Ammon's horn (tissue), 1 donor: ENCODE data around the gene SERINC4.

Experiments used
- DNase-seq: peaks from one replicate; pipeline ENCODE4 v3.0.0-alpha.2; 2016; ENCODE audit warnings: low spot score

SERINC4 gene

GRCh38 chr15:43796566-43796965 lies 3.5 kb downstream of the SERINC4 start:
- DNase-seq: no peak

DNA sequence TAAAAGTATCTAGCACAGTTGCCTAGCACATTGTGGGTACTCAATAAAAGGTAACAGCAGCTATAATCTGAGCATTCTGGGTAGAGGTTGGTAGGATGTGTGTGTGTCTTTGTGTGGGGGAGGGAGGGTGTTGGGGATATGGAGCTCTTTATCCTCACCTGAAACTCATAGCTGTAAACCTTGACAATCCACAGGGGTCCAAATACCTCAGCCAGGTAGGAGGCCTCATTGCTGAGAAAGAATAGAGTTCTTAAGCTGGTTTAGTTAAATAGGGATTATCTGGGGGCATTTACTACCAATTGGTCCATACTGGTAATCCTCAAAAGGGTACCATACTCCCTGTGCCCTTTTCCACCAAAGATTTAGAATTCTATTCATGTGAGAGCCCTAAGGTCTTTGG lies 4.0 kb downstream of the SERINC4 start:
- no peak for DNase-seq

DNA sequence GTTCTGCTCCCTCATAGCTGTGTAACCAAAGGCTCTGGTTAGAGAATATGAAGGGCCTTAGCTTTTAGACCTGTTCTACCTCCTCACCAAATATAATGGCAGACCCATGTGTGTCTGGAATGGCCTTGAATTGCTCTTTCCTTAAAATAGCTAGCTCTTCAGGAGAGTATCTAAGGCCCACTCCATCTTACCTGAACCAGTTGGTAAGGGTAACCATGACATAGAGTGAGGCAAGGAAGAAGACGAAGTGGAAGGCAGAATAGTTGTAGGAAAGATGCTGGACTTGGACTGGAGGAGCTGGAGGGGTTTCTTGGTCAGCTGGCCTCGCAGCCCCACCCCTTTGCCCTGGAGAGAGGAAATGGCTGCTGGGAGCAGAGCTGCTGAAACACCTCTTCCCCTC lies 4.8 kb downstream of the SERINC4 start:
- DNase-seq: no peak

DNA sequence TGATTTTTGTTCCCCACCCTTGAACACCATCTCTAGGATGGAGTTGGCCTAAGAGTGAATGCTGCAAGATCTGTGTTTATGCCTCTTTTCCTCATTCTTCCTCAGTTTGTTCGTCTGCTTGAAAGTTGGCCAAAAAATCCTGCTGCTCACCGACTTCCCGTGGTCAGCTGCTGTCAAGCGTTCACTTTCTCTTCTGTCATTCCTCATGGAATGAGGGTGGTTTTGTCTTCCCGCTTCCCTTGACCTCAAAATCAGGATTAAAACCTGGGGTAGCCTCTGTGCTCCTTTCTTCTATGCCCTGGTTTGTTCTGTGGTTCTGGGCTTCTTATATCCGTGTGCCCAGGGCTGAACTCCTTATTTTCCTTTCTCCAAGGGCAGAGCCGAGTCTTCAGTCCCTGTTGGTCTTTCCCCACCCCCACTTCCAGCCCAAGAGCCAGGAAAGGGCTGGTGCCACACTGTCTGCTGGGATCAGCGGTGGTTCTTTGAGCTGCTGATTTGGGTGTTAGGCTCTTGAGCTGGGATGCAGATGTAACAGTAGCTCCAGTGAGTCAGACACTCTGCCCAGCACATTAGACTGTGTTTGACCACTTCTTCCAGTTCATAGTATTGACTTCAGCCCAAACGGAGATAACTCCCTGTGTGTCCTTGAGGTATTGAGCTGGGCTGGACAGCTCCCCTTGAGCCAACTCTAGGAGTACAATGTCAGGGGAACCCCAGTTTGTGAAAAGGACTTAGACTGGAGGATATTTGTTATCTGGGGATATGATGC lies 5.6 kb downstream of the SERINC4 start:
- no peak for DNase-seq

DNA sequence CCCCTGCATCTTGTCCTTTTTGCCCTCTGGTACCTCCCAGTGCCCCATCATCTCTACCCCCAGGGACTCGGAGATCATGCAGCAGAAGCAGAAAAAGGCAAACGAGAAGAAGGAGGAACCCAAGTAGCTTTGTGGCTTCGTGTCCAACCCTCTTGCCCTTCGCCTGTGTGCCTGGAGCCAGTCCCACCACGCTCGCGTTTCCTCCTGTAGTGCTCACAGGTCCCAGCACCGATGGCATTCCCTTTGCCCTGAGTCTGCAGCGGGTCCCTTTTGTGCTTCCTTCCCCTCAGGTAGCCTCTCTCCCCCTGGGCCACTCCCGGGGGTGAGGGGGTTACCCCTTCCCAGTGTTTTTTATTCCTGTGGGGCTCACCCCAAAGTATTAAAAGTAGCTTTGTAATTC lies 6.4 kb downstream of the SERINC4 start:
- no peak for DNase-seq

GRCh38 chr15:43792761-43793476 lies 7.1 kb downstream of the SERINC4 start:
- no peak for DNase-seq

DNA sequence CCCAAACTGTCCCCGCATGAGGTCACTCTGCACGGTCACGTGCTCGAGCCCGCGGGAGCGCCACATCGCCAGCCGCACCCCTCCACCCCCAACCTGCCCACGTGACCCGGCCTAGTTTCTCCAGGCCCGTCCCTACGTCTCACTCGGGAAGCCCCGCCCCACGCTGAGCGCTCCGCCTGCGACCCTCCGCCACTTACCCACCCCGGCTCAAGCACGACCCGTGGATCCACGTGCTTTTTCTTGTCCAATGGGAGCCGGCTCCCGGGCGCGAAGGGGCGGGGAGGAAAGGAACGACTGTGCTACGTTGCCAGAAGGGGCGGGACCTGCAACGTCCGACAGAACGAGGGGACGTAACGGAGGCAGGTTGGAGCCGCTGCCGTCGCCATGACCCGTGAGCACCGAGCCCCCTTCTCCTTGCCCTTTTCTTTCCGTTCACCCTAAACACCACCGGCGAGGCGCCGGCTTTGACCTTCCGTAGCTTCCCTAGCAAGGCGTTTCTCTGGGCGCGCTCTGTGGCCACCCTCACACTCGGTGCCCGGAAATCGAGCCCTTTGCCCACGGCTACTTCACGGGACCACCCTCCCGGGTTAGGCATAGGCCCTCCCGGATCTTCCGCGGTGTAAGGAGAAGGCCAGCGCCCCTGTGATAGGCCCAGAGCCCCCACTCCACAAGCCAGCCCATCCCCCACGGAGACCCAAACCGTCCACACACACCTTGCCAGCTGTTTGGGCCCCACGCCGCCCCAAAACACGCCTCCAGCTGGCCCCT lies 7.8 kb downstream of the SERINC4 start, which contains the start of gene SERF2:
SERF2 (plus strand) TSS at position 328 of the 768 bp plus-strand sequence; CDS start at position 385, 57 bp downstream.
- peak; percentile 100 for DNase-seq

GRCh38 chr15:43789409-43789808 lies 10.6 kb downstream of the SERINC4 start:
- no peak for DNase-seq

- no peak for DNase-seq
Observed at GRCh38 chr15:43779016-43779415, 21.0 kb downstream of the SERINC4 start.

GRCh38 chr15:43777267-43777914 lies 22.6 kb downstream of the SERINC4 start:
- peak; percentile 73 for DNase-seq

- peak; percentile 65 for DNase-seq
Observed at GRCh38 chr15:43776718-43777266, 23.2 kb downstream of the SERINC4 start, which contains the start of gene ELL3. Gene ELL3, minus strand, starts transcription at chr15:43776966. Its CDS starts 65 bp downstream, at chr15:43776901.

- no peak for DNase-seq
Observed at GRCh38 chr15:43776101-43776717, 23.8 kb downstream of the SERINC4 start.

GRCh38 chr15:43775411-43775965 lies 24.5 kb downstream of the SERINC4 start:
- DNase-seq: no peak

- DNase-seq: no peak
Observed at GRCh38 chr15:43774062-43774461, 26.0 kb downstream of the SERINC4 start.

GRCh38 chr15:43772624-43773023 lies 27.4 kb downstream of the SERINC4 start:
- DNase-seq: no peak

- DNase-seq: no peak
Observed at GRCh38 chr15:43771816-43772215, 28.2 kb downstream of the SERINC4 start.

GRCh38 chr15:43769584-43770228 lies 30.3 kb downstream of the SERINC4 start:
- DNase-seq: peak; percentile 73

DNA sequence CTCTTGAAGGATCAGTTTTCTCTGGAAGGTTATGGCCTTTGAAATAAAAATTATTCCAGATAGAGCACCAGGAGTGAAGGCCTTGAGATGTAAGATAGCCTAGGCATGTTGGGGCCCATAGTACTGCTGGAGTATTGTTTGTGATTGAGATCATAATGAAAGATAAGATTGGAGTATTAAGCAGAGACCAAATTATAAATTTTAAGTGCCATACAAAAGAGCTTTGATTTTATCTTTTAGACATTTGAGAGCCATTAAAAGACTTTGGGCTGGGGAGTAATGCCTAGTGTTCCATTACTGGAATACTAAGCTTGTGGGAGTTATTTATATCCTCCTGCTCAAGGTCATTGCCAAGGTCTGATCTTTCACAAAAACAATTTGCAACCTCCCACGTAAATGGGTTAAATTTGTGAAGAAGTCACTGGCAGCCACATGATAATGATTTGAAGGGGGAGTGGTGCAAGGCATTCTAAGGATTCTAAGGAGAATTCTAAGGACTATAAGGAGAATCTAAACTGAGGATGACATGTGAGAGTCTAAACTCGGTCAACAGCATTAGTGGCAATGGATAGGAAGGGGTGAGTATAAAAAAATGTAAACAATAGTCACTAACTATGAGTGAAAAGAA lies 36.1 kb downstream of the SERINC4 start:
- DNase-seq: no peak

DNA sequence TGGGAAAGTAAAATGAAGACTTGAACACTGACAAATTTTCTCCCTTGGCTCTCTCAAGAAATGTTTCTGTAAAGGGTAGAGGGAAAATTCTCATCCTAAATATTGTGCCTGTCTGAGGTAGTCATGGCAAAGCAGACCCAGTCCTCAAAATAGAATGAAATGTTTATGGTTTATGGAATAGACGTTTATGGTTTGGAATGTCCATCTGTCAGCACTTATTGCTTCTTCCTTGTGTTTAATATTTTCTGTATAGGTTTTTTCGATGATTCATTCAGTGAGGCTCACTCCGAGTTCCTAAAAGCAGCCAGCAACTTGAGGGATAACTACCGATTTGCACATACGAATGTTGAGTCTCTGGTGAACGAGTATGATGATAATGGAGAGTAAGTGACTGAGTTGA lies 37.2 kb downstream of the SERINC4 start:
- no peak for DNase-seq

DNA sequence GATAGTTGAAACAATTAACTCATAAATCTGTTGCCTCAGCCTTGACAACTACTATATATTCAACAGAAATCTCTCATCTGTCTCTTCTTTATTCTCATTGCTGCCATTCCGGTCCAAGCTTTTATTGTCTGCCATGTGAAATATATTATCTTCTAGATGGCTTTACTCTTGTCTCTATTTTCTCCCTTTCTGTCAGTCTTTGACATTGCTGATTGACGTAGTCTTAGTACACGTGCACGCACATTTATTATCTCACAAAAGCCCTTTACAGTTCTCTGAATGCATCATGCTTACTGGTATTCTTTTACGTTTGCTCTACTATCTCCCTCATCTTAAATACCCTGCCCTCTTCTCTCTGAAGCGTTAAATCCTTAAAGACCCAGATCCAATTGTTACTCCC lies 48.1 kb downstream of the SERINC4 start:
- DNase-seq: no peak
